ENCODE results near the gene DYNC1H1.

DYNC1H1 gene

DNA sequence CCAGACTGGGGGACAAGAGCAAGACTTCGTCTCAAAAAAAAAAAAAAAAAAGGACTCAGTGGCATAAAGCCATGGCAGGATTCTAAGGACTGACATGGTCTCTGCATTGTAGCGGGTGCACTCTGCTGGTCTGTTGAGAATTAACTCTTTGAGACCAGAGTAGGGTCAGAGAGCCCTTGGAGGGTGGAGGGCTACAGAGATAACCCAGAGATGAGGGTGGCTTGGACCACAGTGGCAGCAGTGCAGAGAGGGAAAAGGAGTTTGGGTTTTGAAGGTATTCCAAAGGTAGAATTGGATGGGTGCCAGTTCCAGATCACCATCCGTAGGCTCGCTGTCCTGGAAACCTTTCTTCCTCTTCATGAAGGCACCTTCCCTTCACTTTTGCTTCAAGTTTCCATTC is 14.3 kb upstream of the DYNC1H1 start:
- TF ChIP-seq, protein P1, sequence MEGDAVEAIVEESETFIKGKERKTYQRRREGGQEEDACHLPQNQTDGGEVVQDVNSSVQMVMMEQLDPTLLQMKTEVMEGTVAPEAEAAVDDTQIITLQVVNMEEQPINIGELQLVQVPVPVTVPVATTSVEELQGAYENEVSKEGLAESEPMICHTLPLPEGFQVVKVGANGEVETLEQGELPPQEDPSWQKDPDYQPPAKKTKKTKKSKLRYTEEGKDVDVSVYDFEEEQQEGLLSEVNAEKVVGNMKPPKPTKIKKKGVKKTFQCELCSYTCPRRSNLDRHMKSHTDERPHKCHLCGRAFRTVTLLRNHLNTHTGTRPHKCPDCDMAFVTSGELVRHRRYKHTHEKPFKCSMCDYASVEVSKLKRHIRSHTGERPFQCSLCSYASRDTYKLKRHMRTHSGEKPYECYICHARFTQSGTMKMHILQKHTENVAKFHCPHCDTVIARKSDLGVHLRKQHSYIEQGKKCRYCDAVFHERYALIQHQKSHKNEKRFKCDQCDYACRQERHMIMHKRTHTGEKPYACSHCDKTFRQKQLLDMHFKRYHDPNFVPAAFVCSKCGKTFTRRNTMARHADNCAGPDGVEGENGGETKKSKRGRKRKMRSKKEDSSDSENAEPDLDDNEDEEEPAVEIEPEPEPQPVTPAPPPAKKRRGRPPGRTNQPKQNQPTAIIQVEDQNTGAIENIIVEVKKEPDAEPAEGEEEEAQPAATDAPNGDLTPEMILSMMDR (IDR thresholded peaks at IDR 0.05; ENCODE audit: control insufficient read depth, extremely low read depth, insufficient read depth) = no peak
- DNase-seq (ENCODE audit: low read depth) = no peak
- no peak overlapping the region for H3K4me3 ChIP-seq (ENCODE audit: low read depth, low read length)

DNA sequence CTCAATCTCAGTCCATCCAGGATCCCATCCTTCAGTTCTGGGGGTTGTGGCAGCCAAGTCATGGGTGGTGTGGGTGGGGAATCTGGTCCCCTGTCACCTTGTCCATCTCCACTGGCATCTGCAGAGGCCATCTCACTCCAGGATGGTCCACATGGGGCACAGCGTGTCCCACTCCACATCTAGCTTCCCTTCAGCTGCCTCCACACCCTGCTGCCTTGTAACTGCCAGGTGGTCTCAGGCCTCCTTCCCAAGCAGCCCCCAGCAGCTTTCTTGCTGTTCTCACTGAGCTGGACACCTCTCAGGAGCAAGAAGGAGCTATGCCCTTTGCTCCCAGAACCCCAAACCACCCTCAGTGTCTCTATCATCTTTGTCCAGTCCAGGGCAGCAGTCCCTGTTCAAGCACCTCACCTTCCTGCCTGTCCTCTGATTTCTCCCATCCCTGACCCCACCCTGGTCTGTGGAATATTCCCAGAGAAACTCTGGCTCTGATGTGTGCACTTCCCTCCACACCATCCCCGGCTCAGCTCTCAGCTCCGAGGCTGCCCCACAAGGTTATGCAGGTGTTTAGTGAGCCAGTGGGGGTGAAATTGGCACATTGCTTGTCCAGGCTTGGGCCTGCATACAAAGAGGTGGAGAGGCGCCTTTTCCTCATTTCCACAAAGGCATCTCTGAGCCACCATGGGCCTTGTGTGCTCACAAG is 13.7 kb upstream of the DYNC1H1 start:
- H3K4me3 ChIP-seq (ENCODE audit: low read depth, low read length) = no peak overlapping the region
- TF ChIP-seq, protein P1 (IDR thresholded peaks at IDR 0.05; ENCODE audit: control insufficient read depth, extremely low read depth, insufficient read depth) = no peak
- DNase-seq (ENCODE audit: low read depth) = no peak

DNA sequence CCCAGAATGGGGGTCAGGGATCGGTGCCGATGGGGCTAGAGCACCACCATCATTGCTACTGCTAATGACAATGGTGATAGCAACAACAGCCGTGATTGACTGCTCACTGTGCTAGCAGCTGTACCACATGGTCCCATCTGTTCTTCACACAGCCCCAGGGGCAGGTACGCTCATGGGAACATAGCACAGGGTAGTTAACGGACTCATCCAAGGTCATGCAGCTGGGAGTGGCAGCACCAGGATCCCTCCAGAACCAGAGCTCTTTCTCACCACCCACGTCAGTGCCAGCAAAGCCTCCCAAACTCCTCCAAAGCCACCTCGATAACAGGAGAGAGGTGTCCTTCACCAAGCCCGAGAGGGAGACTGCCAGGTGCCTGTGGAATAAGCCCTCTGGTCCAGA is 11.2 kb upstream of the DYNC1H1 start:
- DNase-seq (ENCODE audit: low read depth) = no peak
- no peak overlapping the region for H3K4me3 ChIP-seq (ENCODE audit: low read depth, low read length)
- TF ChIP-seq, protein P1 (IDR thresholded peaks at IDR 0.05; ENCODE audit: control insufficient read depth, extremely low read depth, insufficient read depth) = no peak

DNA sequence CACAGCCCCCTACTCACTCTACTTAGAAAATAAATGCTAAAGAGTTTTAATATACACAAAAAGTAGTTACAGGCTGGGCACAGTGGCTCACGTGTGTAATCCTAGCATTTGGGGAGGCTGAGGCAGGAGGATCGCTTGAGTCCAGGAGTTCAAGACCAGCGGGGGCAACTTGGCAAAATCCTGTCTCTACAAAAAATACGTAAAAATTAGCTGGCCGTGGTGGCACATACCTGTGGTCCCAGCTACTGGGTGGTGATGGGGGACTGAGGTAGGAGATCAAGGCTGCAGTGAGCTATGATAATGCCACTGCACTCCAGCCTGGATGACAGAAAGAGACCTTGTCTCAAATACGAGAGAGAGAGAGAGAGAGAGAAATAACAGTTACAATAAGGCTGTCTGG is 9.9 kb upstream of the DYNC1H1 start:
- DNase-seq (ENCODE audit: low read depth) = no peak
- TF ChIP-seq, protein P1 (IDR thresholded peaks at IDR 0.05; ENCODE audit: control insufficient read depth, extremely low read depth, insufficient read depth) = no peak
- no peak overlapping the region for H3K4me3 ChIP-seq (ENCODE audit: low read depth, low read length)

DNA sequence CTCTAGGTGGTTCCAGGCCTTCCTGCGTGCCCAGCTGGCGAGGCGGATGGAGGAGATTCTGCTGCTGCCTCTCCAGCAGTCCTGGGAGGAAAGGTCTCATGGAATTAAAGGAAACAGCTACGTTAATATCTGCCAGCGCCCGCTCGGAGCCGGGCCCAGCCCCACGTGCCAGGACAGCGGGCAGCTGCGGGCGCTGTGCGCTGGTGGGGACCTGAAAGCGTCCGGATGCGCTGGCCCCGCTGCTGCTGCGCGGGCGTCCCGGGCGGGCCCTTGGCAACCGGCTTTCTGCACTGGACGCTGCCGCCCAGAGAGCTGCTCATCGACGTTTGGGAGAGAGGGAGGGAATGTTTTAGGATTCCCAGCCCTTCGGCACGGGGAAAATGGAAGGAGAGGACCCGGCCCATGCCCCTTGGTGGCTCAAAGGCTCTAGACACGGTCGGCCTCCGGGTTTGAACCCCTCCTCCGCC is 8.6 kb upstream of the DYNC1H1 start:
- DNase-seq (ENCODE audit: low read depth) = no peak
- TF ChIP-seq, protein P1 (IDR thresholded peaks at IDR 0.05; ENCODE audit: control insufficient read depth, extremely low read depth, insufficient read depth) = no peak
- no peak overlapping the region for H3K4me3 ChIP-seq (ENCODE audit: low read depth, low read length)

DNA sequence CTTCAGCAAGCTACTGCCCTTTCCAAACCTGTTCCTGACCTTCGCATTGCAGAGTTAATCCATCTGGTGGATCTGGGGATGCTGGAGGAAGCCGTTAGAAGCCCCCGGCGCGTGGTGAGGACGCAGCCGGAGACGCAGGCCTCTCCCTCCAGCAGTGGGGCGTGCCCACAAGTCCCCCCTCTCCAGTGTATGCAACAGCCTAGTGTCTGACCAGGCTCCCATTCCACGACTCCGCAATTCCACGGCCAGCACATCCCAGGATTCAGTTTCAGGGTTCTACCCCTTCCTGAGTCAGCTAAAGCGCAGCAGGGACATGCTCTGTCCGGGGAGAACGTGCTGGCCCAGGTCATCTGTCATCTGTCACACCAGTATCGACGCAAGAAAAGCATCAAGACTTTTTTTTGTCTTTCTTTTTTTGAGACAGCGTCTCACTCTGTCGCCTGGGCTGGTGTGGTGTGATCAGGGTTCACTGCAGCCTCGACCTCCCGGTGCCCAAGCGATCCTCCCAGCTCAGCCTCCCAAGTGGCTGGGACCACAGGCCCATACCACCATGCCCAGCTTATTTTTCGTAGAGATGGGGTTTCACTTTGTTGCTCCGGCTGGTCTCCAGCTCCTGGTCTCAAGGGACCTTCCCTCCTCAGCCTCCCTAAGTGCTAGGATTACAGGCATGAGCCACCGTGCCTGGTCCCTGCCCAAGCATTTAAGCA is 8.0 kb upstream of the DYNC1H1 start:
- TF ChIP-seq, protein P1 (IDR thresholded peaks at IDR 0.05; ENCODE audit: control insufficient read depth, extremely low read depth, insufficient read depth) = no peak
- no peak overlapping the region for H3K4me3 ChIP-seq (ENCODE audit: low read depth, low read length)
- DNase-seq (ENCODE audit: low read depth) = no peak
